Effector memory CD4-positive, alpha-beta T cell (primary cell): ENCODE measurements around the gene TMEM87B.

Experiments used
- DNase-seq, 3 donors: peaks; one replicate each; pipeline ENCODE4 v3.0.0-alpha.2; 2020
- H3K27ac ChIP-seq: 2 replicates; pipeline ENCODE4 v1.7.0; 2013; ENCODE audit warnings: mild to moderate bottlenecking, low read length, moderate library complexity; ENCODE audit not compliant: insufficient read depth, poor library complexity, severe bottlenecking
- H3K27me3 ChIP-seq: replicated peaks from 2 replicates; pipeline ENCODE4 v1.7.0; 2013; ENCODE audit warnings: mild to moderate bottlenecking, low read length; ENCODE audit not compliant: insufficient read depth, control insufficient read depth, poor library complexity, severe bottlenecking
- H3K36me3 ChIP-seq: 2 replicates; pipeline ENCODE4 v1.7.0; 2013; ENCODE audit warnings: mild to moderate bottlenecking, low read length, moderate library complexity; ENCODE audit not compliant: control insufficient read depth, insufficient read depth
- H3K4me1 ChIP-seq: 2 replicates; pipeline ENCODE4 v1.7.0; 2013; ENCODE audit warnings: low read length, mild to moderate bottlenecking; ENCODE audit not compliant: control insufficient read depth, insufficient read depth, poor library complexity, severe bottlenecking
- H3K4me3 ChIP-seq: 2 replicates; pipeline ENCODE4 v1.7.0; 2013; ENCODE audit warnings: low read length, low read depth, mild to moderate bottlenecking; ENCODE audit not compliant: insufficient read depth, poor library complexity, severe bottlenecking
- H3K9me3 ChIP-seq: 2 replicates; pipeline ENCODE4 v1.7.0; 2013; ENCODE audit warnings: mild to moderate bottlenecking, low read length, moderate library complexity; ENCODE audit not compliant: control insufficient read depth

The TMEM87B gene

GRCh38 chr2:112047537-112048235, 7.4 kb upstream of the TMEM87B start:
- no peak overlapping the region for H3K27ac ChIP-seq
- DNase-seq: no peak

GRCh38 chr2:112048236-112048592, 6.9 kb upstream of the TMEM87B start:
- no peaks in the 10 kb centered on the region for H3K36me3 ChIP-seq
- no peaks in the 10 kb centered on the region for H3K27me3 ChIP-seq
- no peak overlapping the region for H3K27ac ChIP-seq
- no peaks in the 10 kb centered on the region for H3K4me1 ChIP-seq
- no peak overlapping the region for H3K4me3 ChIP-seq
- DNase-seq: no peak
- no peaks in the 10 kb centered on the region for H3K9me3 ChIP-seq

More at GRCh38 chr2:112047537-112048235, 7.4 kb upstream of the TMEM87B start:
- H3K4me3 ChIP-seq: no peak overlapping the region
- no peaks in the 10 kb centered on the region for H3K36me3 ChIP-seq
- H3K27me3 ChIP-seq: no peaks in the 10 kb centered on the region
- H3K4me1 ChIP-seq: no peaks in the 10 kb centered on the region
- no peaks in the 10 kb centered on the region for H3K9me3 ChIP-seq

- Histone ChIP-seq H3K27me3 (no peaks in the 10 kb centered on the region), H3K27ac (no peak overlapping the region), H3K4me3 (no peak overlapping the region), H3K36me3 (no peaks in the 10 kb centered on the region), H3K4me1 (peaks cover 2% of the 10 kb centered on the region), H3K9me3 (no peaks in the 10 kb centered on the region)
- peak in 1 of 3 donors; percentile 4 for DNase-seq
Measured at GRCh38 chr2:112048887-112049286, 6.2 kb upstream of the TMEM87B start.

- DNase-seq: no peak
- H3K27me3 ChIP-seq: no peaks in the 10 kb centered on the region
- no peak overlapping the region for H3K4me3 ChIP-seq
- no peaks in the 10 kb centered on the region for H3K36me3 ChIP-seq
- H3K4me1 ChIP-seq: peaks cover 3% of the 10 kb centered on the region
- H3K9me3 ChIP-seq: no peaks in the 10 kb centered on the region
- no peak overlapping the region for H3K27ac ChIP-seq
Measured at GRCh38 chr2:112050316-112050715, 4.8 kb upstream of the TMEM87B start.

GRCh38 chr2:112053917-112054846, 887 bp upstream of the TMEM87B start:
- Histone ChIP-seq H3K9me3 (no peaks in the 10 kb centered on the region), H3K36me3 (no peaks in the 10 kb centered on the region), H3K27me3 (no peaks in the 10 kb centered on the region), H3K4me3 (peak overlapping the region; percentile 81), H3K27ac (peak overlapping the region; percentile 86), H3K4me1 (peaks cover 18% of the 10 kb centered on the region)
- DNase-seq: peak; percentile 94 to 98 (median 98)

GRCh38 chr2:112055730-112056625, 909 bp downstream of the TMEM87B start:
- peak; percentile 11 to 26 (median 11) for DNase-seq
- Histone ChIP-seq H3K36me3 (peaks cover 9% of the 10 kb centered on the region), H3K9me3 (no peaks in the 10 kb centered on the region), H3K4me1 (peaks cover 18% of the 10 kb centered on the region), H3K27me3 (no peaks in the 10 kb centered on the region), H3K4me3 (peak overlapping the region; percentile 85), H3K27ac (peak overlapping the region; percentile 81)

GRCh38 chr2:112056626-112056987, 1.5 kb downstream of the TMEM87B start:
- Histone ChIP-seq H3K4me1 (peaks cover 18% of the 10 kb centered on the region), H3K9me3 (no peaks in the 10 kb centered on the region), H3K36me3 (peaks cover 14% of the 10 kb centered on the region), H3K27me3 (no peaks in the 10 kb centered on the region), H3K4me3 (no peak overlapping the region), H3K27ac (no peak overlapping the region)
- no peak for DNase-seq

GRCh38 chr2:112059671-112060070, 4.6 kb downstream of the TMEM87B start:
- Histone ChIP-seq H3K27ac (no peak overlapping the region), H3K27me3 (no peaks in the 10 kb centered on the region), H3K4me1 (peaks cover 15% of the 10 kb centered on the region), H3K9me3 (no peaks in the 10 kb centered on the region), H3K4me3 (no peak overlapping the region), H3K36me3 (peaks cover 42% of the 10 kb centered on the region)
- DNase-seq: no peak

- Histone ChIP-seq H3K36me3 (peaks cover 48% of the 10 kb centered on the region), H3K9me3 (no peaks in the 10 kb centered on the region), H3K27ac (no peak overlapping the region), H3K27me3 (no peaks in the 10 kb centered on the region), H3K4me1 (peaks cover 7% of the 10 kb centered on the region), H3K4me3 (no peak overlapping the region)
- no peak for DNase-seq
Measured at GRCh38 chr2:112061299-112061698, 6.2 kb downstream of the TMEM87B start.
